Measurements from ENCODE around the gene ASAH2. TPM values are rescaled to one million over a fixed set of nuclear protein-coding genes. Genes with fewer than 3 reads are reported as not detected.

Gene ASAH2
- total RNA-seq, 1 experiment from 2014 or later, result 10.7 TPM

DNA sequence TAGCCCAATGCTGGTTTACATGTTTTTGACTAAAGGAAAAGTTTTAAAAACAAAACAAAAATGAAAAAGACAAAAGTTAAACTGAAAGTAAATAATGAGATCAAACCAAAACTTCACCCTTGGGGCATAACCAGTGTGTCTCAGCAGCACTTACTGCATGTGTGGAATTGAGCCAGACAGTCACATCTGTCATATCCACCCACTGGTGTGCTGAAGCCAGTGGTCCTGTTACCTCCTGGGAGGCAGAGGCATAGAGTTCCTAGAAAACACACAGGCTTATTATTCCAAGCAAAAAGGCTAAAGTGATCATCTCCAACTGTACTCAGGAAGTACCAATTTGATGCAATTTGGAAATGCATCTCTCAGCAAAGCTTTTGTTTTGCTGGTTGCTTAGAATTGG is 40.4 kb downstream of the ASAH2 start:
- no peaks in the 10 kb centered on the region for H3K27me3 ChIP-seq (ENCODE audit: insufficient read depth, low read length)
- no peaks in the 10 kb centered on the region for H3K4me1 ChIP-seq (ENCODE audit: control insufficient read depth in 1 of 2, insufficient read depth in 2 of 2, low read length in 2 of 2)
- BruUV-seq (replicated peaks), result no TSS peak
- no peak for TF ChIP-seq RAD21 (IDR thresholded peaks at IDR 0.05; ENCODE audit: low read depth)
- TF ChIP-seq, protein P1, sequence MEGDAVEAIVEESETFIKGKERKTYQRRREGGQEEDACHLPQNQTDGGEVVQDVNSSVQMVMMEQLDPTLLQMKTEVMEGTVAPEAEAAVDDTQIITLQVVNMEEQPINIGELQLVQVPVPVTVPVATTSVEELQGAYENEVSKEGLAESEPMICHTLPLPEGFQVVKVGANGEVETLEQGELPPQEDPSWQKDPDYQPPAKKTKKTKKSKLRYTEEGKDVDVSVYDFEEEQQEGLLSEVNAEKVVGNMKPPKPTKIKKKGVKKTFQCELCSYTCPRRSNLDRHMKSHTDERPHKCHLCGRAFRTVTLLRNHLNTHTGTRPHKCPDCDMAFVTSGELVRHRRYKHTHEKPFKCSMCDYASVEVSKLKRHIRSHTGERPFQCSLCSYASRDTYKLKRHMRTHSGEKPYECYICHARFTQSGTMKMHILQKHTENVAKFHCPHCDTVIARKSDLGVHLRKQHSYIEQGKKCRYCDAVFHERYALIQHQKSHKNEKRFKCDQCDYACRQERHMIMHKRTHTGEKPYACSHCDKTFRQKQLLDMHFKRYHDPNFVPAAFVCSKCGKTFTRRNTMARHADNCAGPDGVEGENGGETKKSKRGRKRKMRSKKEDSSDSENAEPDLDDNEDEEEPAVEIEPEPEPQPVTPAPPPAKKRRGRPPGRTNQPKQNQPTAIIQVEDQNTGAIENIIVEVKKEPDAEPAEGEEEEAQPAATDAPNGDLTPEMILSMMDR (IDR thresholded peaks at IDR 0.05 in 2 of 3, conservative IDR thresholded peaks at IDR 0.05 in 1 of 3; ENCODE audit: borderline replicate concordance in 1 of 3, insufficient read depth in 1 of 3, low read depth in 2 of 3, low read length in 2 of 3), result no peak
- no peak for TF ChIP-seq EGR1 (IDR thresholded peaks at IDR 0.05; ENCODE audit: low read depth)
- TF ChIP-seq ATF3 (IDR thresholded peaks at IDR 0.05), result no peak
- no peak for TF ChIP-seq POLR2A (IDR thresholded peaks at IDR 0.05; ENCODE audit: borderline replicate concordance, extremely low read depth, insufficient read depth, insufficient read length)
- TF ChIP-seq ZFX (IDR thresholded peaks at IDR 0.05), result no peak
- no peak for TF ChIP-seq SIN3A (IDR thresholded peaks at IDR 0.05; ENCODE audit: low read depth)
- no peak for TF ChIP-seq TCF7L2 (IDR thresholded peaks at IDR 0.05; ENCODE audit: borderline replicate concordance, extremely low read depth, insufficient read depth, insufficient read length)
- TF ChIP-seq POLR2AphosphoS5 (IDR thresholded peaks at IDR 0.05; ENCODE audit: low read depth, low read length), result no peak
- no peak for TF ChIP-seq MAX (IDR thresholded peaks at IDR 0.05)
- no peak for TF ChIP-seq EZH2phosphoT487 (IDR thresholded peaks at IDR 0.05; ENCODE audit: borderline replicate concordance)
- TF ChIP-seq, protein P2, sequence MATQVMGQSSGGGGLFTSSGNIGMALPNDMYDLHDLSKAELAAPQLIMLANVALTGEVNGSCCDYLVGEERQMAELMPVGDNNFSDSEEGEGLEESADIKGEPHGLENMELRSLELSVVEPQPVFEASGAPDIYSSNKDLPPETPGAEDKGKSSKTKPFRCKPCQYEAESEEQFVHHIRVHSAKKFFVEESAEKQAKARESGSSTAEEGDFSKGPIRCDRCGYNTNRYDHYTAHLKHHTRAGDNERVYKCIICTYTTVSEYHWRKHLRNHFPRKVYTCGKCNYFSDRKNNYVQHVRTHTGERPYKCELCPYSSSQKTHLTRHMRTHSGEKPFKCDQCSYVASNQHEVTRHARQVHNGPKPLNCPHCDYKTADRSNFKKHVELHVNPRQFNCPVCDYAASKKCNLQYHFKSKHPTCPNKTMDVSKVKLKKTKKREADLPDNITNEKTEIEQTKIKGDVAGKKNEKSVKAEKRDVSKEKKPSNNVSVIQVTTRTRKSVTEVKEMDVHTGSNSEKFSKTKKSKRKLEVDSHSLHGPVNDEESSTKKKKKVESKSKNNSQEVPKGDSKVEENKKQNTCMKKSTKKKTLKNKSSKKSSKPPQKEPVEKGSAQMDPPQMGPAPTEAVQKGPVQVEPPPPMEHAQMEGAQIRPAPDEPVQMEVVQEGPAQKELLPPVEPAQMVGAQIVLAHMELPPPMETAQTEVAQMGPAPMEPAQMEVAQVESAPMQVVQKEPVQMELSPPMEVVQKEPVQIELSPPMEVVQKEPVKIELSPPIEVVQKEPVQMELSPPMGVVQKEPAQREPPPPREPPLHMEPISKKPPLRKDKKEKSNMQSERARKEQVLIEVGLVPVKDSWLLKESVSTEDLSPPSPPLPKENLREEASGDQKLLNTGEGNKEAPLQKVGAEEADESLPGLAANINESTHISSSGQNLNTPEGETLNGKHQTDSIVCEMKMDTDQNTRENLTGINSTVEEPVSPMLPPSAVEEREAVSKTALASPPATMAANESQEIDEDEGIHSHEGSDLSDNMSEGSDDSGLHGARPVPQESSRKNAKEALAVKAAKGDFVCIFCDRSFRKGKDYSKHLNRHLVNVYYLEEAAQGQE (IDR thresholded peaks at IDR 0.05; ENCODE audit: low read depth), result no peak
- TF ChIP-seq CEBPB (IDR thresholded peaks at IDR 0.05; ENCODE audit: low read depth), result no peak
- TF ChIP-seq ZNF274 (IDR thresholded peaks at IDR 0.05; ENCODE audit: low read depth, low read length), result no peak
- TF ChIP-seq ELF1 (IDR thresholded peaks at IDR 0.05; ENCODE audit: borderline replicate concordance, low read depth), result no peak
- TF ChIP-seq, protein P3, sequence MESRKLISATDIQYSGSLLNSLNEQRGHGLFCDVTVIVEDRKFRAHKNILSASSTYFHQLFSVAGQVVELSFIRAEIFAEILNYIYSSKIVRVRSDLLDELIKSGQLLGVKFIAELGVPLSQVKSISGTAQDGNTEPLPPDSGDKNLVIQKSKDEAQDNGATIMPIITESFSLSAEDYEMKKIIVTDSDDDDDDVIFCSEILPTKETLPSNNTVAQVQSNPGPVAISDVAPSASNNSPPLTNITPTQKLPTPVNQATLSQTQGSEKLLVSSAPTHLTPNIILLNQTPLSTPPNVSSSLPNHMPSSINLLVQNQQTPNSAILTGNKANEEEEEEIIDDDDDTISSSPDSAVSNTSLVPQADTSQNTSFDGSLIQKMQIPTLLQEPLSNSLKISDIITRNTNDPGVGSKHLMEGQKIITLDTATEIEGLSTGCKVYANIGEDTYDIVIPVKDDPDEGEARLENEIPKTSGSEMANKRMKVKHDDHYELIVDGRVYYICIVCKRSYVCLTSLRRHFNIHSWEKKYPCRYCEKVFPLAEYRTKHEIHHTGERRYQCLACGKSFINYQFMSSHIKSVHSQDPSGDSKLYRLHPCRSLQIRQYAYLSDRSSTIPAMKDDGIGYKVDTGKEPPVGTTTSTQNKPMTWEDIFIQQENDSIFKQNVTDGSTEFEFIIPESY (IDR thresholded peaks at IDR 0.05; ENCODE audit: extremely low read depth, insufficient replicate concordance, low read length), result no peak
- TF ChIP-seq FOSL1 (IDR thresholded peaks at IDR 0.05; ENCODE audit: low read depth), result no peak
- H3K9me3 ChIP-seq (ENCODE audit: control insufficient read depth in 1 of 2, insufficient read depth in 1 of 2, low read depth in 1 of 2, low read length in 2 of 2), result no peaks in the 10 kb centered on the region
- no peak overlapping the region for H3K27ac ChIP-seq (ENCODE audit: low read depth, low read length)
- H2AFZ ChIP-seq (ENCODE audit: low read depth, low read length, poor library complexity, severe bottlenecking), result no peak overlapping the region
- H3K4me2 ChIP-seq (ENCODE audit: low read length), result no peak overlapping the region
- H4K20me1 ChIP-seq (ENCODE audit: insufficient read depth), result no peaks in the 10 kb centered on the region
- H3K9ac ChIP-seq (ENCODE audit: low read length), result no peak overlapping the region
- CTCF ChIA-PET, result no interaction called here
- POLR2A ChIA-PET, result no interaction called here
- no peak for ATAC-seq
- RAD21 ChIA-PET (ENCODE audit: low non-redundant PET in 1 of 2, low total read pairs in 2 of 2, uncharacterized antibody in 2 of 2, unreplicated experiment in 2 of 2), result no interaction called here
- H3K79me2 ChIP-seq (ENCODE audit: insufficient read depth, low read length), result no peaks in the 10 kb centered on the region
- DNase-seq (ENCODE audit: low read depth, low spot score), result no peak
- intact Hi-C loops (cut with micrococcal nuclease), result no loop called here
- no peaks in the 10 kb centered on the region for H3K36me3 ChIP-seq (ENCODE audit: control insufficient read depth in 1 of 2, insufficient read depth in 2 of 2, low read length in 2 of 2)
- H3K9me2 ChIP-seq (ENCODE audit: insufficient read depth), result no peaks in the 10 kb centered on the region
- H3K4me3 ChIP-seq (replicated peaks in 1 of 2; ENCODE audit: low read depth in 1 of 2, low read length in 2 of 2), result no peak overlapping the region

Data from HCT116 (cell line).